Upper lobe of left lung (tissue), 4 donors: ENCODE data around the gene GATD1.

Experiments used
- CTCF ChIP-seq, 6 experiments: fragments of 450-650 bp in 4 of 6; fragments of 200-600 bp in 2 of 6; sonication (generic) in 2 of 6; IDR thresholded peaks; one replicate each; pipeline ENCODE4 v1.5.1; 2016 to 2019; ENCODE audit warnings: antibody characterized with exemption in 6 of 6
- POLR2A ChIP-seq, 4 donors: fragments of 450-650 bp; IDR thresholded peaks; one replicate each; pipeline ENCODE4 v1.5.1; 2016 to 2017; ENCODE audit warnings: antibody characterized with exemption in 4 of 4, mild to moderate bottlenecking in 2 of 4
- POLR2AphosphoS5 ChIP-seq, 2 donors: sonication (generic); formaldehyde crosslinking; IDR thresholded peaks; one replicate each; pipeline ENCODE4 v1.5.1; 2017; ENCODE audit warnings: antibody characterized with exemption in 2 of 2

- TF ChIP-seq CTCF (IDR thresholded peaks at IDR 0.05) (no peak), POLR2A (IDR thresholded peaks at IDR 0.05) (no peak), POLR2AphosphoS5 (IDR thresholded peaks at IDR 0.05) (no peak)
These were observed 25.6 kb upstream of the GATD1 start for GRCh38 chr11:802693-803466.
